ENCODE results near the gene OSBPL10. TPM values are rescaled to one million over a fixed set of nuclear protein-coding genes. Genes with fewer than 3 reads are reported as not detected.

OSBPL10 gene
- total RNA-seq, 4 donors from 2014 or later, result 7.9 to 25.5 (median 11.8) TPM

GRCh38 chr3:32009101-32009500, 28.0 kb upstream of the OSBPL10 start:
- no peak for ATAC-seq

DNA sequence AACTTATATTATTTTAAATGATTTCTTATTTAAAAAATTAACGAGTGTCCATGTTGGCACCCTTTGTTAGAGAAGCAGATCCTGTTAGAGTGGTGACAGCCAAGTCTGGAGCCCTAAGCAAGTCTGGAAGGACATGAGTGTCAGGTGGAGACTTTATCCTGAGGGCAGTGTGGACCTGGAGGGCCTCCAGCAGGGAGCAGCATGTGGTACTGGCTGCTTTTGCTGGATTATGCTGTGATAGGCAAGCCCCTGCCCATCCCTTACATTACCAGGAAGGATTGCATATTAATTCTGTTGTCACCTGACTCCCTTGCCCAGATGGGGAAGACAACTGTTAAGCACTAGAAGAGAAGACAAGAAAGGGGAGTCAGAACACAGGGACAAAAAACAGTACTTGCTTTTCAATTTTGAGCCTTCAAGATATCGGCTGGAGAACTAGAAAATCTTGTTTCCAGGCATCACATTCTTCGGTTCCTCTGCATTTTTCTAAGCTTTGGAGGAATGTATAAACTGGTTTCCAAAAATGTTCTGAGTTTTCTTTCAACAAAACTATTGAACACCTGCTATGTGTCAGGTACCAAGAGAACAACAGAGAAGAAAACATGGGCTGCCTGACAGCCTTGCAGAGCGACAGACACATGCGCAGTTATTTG, 23.2 kb upstream of the OSBPL10 start:
- no peak overlapping the region for H3K4me3 ChIP-seq
- no peaks in the 10 kb centered on the region for H3K27me3 ChIP-seq
- H3K9me3 ChIP-seq, result no peaks in the 10 kb centered on the region
- TF ChIP-seq CTCF (IDR thresholded peaks at IDR 0.05) (no peak), EP300 (IDR thresholded peaks at IDR 0.05) (no peak), POLR2AphosphoS5 (IDR thresholded peaks at IDR 0.05) (no peak), POLR2A (IDR thresholded peaks at IDR 0.05) (no peak)
- ATAC-seq, result no peak
- H3K36me3 ChIP-seq, result no peaks in the 10 kb centered on the region
- 79 to 86% methylated on average over 5 of the region's 5 CpGs for WGBS, 2 donors (ENCODE audit: low coverage in 1 of 2)
- no peaks in the 10 kb centered on the region for H3K4me1 ChIP-seq
- H3K27ac ChIP-seq, result no peak overlapping the region

More at GRCh38 chr3:32009101-32009500, 28.0 kb upstream of the OSBPL10 start:
- Histone ChIP-seq H3K36me3 (no peaks in the 10 kb centered on the region), H3K27ac (no peak overlapping the region), H3K9me3 (no peaks in the 10 kb centered on the region), H3K4me1 (no peaks in the 10 kb centered on the region), H3K4me3 (no peak overlapping the region), H3K27me3 (no peaks in the 10 kb centered on the region)
- WGBS, 2 donors (ENCODE audit: low coverage in 1 of 2), result 80 to 100% methylated on average over 2 of the region's 2 CpGs
- TF ChIP-seq POLR2AphosphoS5 (IDR thresholded peaks at IDR 0.05) (no peak), POLR2A (IDR thresholded peaks at IDR 0.05) (no peak), CTCF (IDR thresholded peaks at IDR 0.05) (no peak), EP300 (IDR thresholded peaks at IDR 0.05) (no peak)

GRCh38 chr3:32003380-32003779, 22.3 kb upstream of the OSBPL10 start:
- Histone ChIP-seq H3K9me3 (no peaks in the 10 kb centered on the region), H3K27ac (no peak overlapping the region), H3K4me1 (no peaks in the 10 kb centered on the region), H3K36me3 (no peaks in the 10 kb centered on the region), H3K27me3 (no peaks in the 10 kb centered on the region), H3K4me3 (no peak overlapping the region)
- ATAC-seq, result no peak
- TF ChIP-seq POLR2AphosphoS5 (IDR thresholded peaks at IDR 0.05) (no peak), POLR2A (IDR thresholded peaks at IDR 0.05) (no peak)
- WGBS, 2 donors (ENCODE audit: low coverage in 1 of 2), result 85% methylated on average over 2 of the region's 3 CpGs; no CpG with 5 or more reads in 1 of the 2 donors

DNA sequence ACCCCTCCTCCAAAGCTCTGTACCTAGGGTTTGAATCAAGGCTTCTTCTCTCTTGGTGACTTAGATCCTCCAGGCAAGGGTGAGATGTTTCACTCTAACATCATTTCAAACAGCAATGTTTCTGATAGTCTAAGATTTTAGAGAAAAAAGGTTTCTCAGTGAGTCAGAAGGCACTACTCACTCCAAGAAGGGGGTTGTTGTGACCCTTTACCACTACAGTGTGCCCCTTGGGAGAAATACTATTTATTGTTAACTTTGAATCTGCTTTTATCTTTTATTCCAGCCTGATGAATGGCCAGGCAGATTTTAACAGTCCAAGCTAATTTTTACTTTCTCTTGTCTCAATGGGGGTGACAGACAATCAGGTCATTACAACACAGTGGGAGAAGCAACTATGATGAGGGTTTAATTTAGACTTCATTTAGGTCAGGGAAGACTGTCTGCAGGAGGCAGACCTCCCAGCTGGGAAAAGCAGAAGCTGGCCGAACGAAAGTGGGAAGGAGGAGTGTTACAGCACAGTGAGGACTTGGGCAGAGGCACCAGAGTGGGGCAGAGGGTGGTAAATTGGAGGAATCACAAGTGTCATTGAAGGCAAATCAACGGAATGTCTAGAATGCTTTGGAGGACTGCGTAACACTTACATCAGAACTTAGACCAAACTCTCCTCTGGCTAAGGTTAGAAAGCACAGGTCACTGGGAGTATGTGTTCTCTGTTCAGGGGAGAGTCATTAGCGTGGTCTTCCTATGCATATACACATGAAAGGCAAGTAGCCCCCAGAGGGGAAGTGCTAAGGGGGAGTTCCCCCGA, 21.7 kb upstream of the OSBPL10 start:
- no peaks in the 10 kb centered on the region for H3K9me3 ChIP-seq
- H3K36me3 ChIP-seq, result no peaks in the 10 kb centered on the region
- no peaks in the 10 kb centered on the region for H3K4me1 ChIP-seq
- no peaks in the 10 kb centered on the region for H3K27me3 ChIP-seq
- 70 to 80% methylated on average over 3 to 5 of the region's 6 CpGs for WGBS, 2 donors (ENCODE audit: low coverage in 1 of 2)
- H3K4me3 ChIP-seq, result no peak overlapping the region
- H3K27ac ChIP-seq, result no peak overlapping the region
- ATAC-seq, result no peak
- no peak for TF ChIP-seq EP300 (IDR thresholded peaks at IDR 0.05)
- no peak for TF ChIP-seq POLR2AphosphoS5 (IDR thresholded peaks at IDR 0.05)

DNA sequence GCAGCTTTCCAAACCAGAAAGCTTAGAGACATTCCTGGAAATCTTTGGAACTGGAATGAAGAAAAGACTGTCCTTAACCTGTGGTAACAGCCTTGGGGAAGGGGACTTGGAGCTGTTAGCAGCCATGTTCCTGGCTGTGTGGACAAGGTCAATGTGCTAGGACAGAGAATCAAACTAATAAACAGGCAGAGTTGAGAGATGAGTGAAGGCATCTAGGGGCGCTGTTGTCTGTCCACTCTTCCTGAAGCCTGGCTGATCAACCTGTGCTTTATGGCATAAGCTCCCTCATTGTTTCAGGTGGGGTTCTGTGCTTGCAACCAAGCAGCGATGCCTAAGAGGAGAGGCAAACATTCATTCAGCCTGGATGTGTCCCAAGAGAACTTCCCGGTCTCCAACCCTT, 19.8 kb upstream of the OSBPL10 start:
- H3K27me3 ChIP-seq, result no peaks in the 10 kb centered on the region
- 50 to 86% methylated on average over 1 to 2 of the region's 3 CpGs for WGBS, 2 donors (ENCODE audit: low coverage in 1 of 2)

More for the DNA sequence above, 19.8 kb upstream of the OSBPL10 start:
- Histone ChIP-seq H3K4me1 (no peaks in the 10 kb centered on the region), H3K4me3 (no peak overlapping the region), H3K9me3 (peaks cover 0 to under 1% (median 0%) of the 10 kb centered on the region in 3 donors), H3K36me3 (no peaks in the 10 kb centered on the region), H3K27ac (no peak overlapping the region)
- TF ChIP-seq POLR2AphosphoS5 (IDR thresholded peaks at IDR 0.05) (no peak), EP300 (IDR thresholded peaks at IDR 0.05) (no peak), POLR2A (IDR thresholded peaks at IDR 0.05) (no peak), CTCF (IDR thresholded peaks at IDR 0.05) (no peak)
- no peak for ATAC-seq
